Measurements from ENCODE around the gene MRPL37. TPM values are rescaled to one million over a fixed set of nuclear protein-coding genes. Genes with fewer than 3 reads are reported as not detected.
A peak's percentile ranks its signal among the peaks of the same experiment; 100 is the strongest.

MRPL37 gene
- total and polyA plus RNA-seq, 2 donors from 2014 or later, result 47.4 to 114 TPM

- DNase-seq (no peak), FAIRE-seq (no peak)
- intact Hi-C loops (cut with DNase I), result no loop called here
- Histone ChIP-seq H3K36me3 (ENCODE audit: control insufficient read depth in 2 of 3, insufficient read depth in 3 of 3, low read length in 3 of 3) (peaks cover 0 to 14% (median 10%) of the 10 kb centered on the region in 3 donors), H3K27ac (ENCODE audit: low read depth in 2 of 2, low read length in 2 of 2) (no peak overlapping the region), H3K4me1 (ENCODE audit: control insufficient read depth in 2 of 3, insufficient read depth in 2 of 3, low read depth in 1 of 3, low read length in 3 of 3) (no peaks in the 10 kb centered on the region), H3K4me3 (ENCODE audit: low read length in 3 of 3) (no peak overlapping the region), H3K27me3 (ENCODE audit: control insufficient read depth, insufficient read depth, low read length) (no peaks in the 10 kb centered on the region), H3K9ac (ENCODE audit: low read length in 3 of 3) (no peak overlapping the region), H3K9me3 (ENCODE audit: control insufficient read depth in 2 of 3, insufficient read depth in 1 of 3, low read length in 3 of 3) (no peaks in the 10 kb centered on the region)
- no peak for TF ChIP-seq CTCF (IDR thresholded peaks at IDR 0.05; ENCODE audit: borderline replicate concordance, extremely low read depth, insufficient read depth)
Observed at GRCh38 chr1:54248966-54249365, 49.0 kb downstream of the MRPL37 start.

GRCh38 chr1:54249819-54250435, 50.0 kb downstream of the MRPL37 start:
- no peaks in the 10 kb centered on the region for H3K9me3 ChIP-seq (ENCODE audit: control insufficient read depth in 2 of 3, insufficient read depth in 1 of 3, low read length in 3 of 3)
- no peak overlapping the region for H3K4me3 ChIP-seq (ENCODE audit: low read length in 3 of 3)
- no peak for TF ChIP-seq CTCF (IDR thresholded peaks at IDR 0.05; ENCODE audit: borderline replicate concordance, extremely low read depth, insufficient read depth)
- H3K9ac ChIP-seq (ENCODE audit: low read length in 3 of 3), result no peak overlapping the region
- no peaks in the 10 kb centered on the region for H3K27me3 ChIP-seq (ENCODE audit: control insufficient read depth, insufficient read depth, low read length)
- intact Hi-C loops (cut with DNase I), result no loop called here
- FAIRE-seq (no peak), DNase-seq (peak in 2 of 5 donors; percentile 57 to 59)
- H3K4me1 ChIP-seq (ENCODE audit: control insufficient read depth in 2 of 3, insufficient read depth in 2 of 3, low read depth in 1 of 3, low read length in 3 of 3), result no peaks in the 10 kb centered on the region
- peaks cover 0 to 14% (median 10%) of the 10 kb centered on the region in 3 donors for H3K36me3 ChIP-seq (ENCODE audit: control insufficient read depth in 2 of 3, insufficient read depth in 3 of 3, low read length in 3 of 3)
- H3K27ac ChIP-seq (ENCODE audit: low read depth in 2 of 2, low read length in 2 of 2), result no peak overlapping the region

- no peak for TF ChIP-seq CTCF (IDR thresholded peaks at IDR 0.05; ENCODE audit: borderline replicate concordance, extremely low read depth, insufficient read depth)
- no peaks in the 10 kb centered on the region for H3K27me3 ChIP-seq (ENCODE audit: control insufficient read depth, insufficient read depth, low read length)
- peaks cover 0 to 12% (median 8%) of the 10 kb centered on the region in 3 donors for H3K36me3 ChIP-seq (ENCODE audit: control insufficient read depth in 2 of 3, insufficient read depth in 3 of 3, low read length in 3 of 3)
- no peaks in the 10 kb centered on the region for H3K9me3 ChIP-seq (ENCODE audit: control insufficient read depth in 2 of 3, insufficient read depth in 1 of 3, low read length in 3 of 3)
- no peaks in the 10 kb centered on the region for H3K4me1 ChIP-seq (ENCODE audit: control insufficient read depth in 2 of 3, insufficient read depth in 2 of 3, low read depth in 1 of 3, low read length in 3 of 3)
- H3K27ac ChIP-seq (ENCODE audit: low read depth in 2 of 2, low read length in 2 of 2), result no peak overlapping the region
- DNase-seq (peak in 1 of 5 donors; percentile 45), FAIRE-seq (no peak)
- no peak overlapping the region for H3K9ac ChIP-seq (ENCODE audit: low read length in 3 of 3)
- intact Hi-C loops (cut with DNase I), result no loop called here
- H3K4me3 ChIP-seq (ENCODE audit: low read length in 3 of 3), result no peak overlapping the region
Observed at GRCh38 chr1:54250670-54251069, 50.7 kb downstream of the MRPL37 start.

Data from kidney (tissue), 14 donors.